Ascending aorta (tissue), 2 donors: ENCODE results near the gene P2RX6. TPM values are rescaled to one million over a fixed set of nuclear protein-coding genes. Genes with fewer than 3 reads are reported as not detected.
A peak's percentile ranks its signal among the peaks of the same experiment; 100 is the strongest.

Experiments used
- DNase-seq, 2 donors: peaks; one replicate each; pipeline ENCODE4 v3.0.0-alpha.2; 2019; ENCODE audit warnings: low spot score in 2 of 2
- H3K27ac ChIP-seq, 2 donors: fragments of 200-600 bp; sonication (generic); one replicate each; pipeline ENCODE4 v1.5.1; 2016 to 2017; ENCODE audit warnings: mild to moderate bottlenecking in 1 of 2
- H3K27me3 ChIP-seq: fragments of 200-600 bp; sonication (generic); one replicate; pipeline ENCODE4 v1.5.1; 2017
- H3K36me3 ChIP-seq, 2 donors: fragments of 200-600 bp; sonication (generic); one replicate each; pipeline ENCODE4 v1.5.1; 2016
- H3K4me1 ChIP-seq, 2 donors: fragments of 200-600 bp; sonication (generic); one replicate each; pipeline ENCODE4 v1.5.1; 2016 to 2017; ENCODE audit warnings: mild to moderate bottlenecking in 1 of 2
- H3K4me3 ChIP-seq, 2 donors: fragments of 200-600 bp; sonication (generic); one replicate each; pipeline ENCODE4 v1.5.1; 2016 to 2017; ENCODE audit warnings: mild to moderate bottlenecking in 1 of 2
- H3K9me3 ChIP-seq, 2 donors: fragments of 200-600 bp; sonication (generic); one replicate each; pipeline ENCODE4 v1.5.1; 2016
- CTCF ChIP-seq, 3 experiments: fragments of 200-600 bp in 2 of 3; fragments of 450-650 bp in 1 of 3; sonication (generic) in 2 of 3; IDR thresholded peaks; one replicate each; pipeline ENCODE4 v1.5.1; 2016 to 2019; ENCODE audit warnings: antibody characterized with exemption in 3 of 3, mild to moderate bottlenecking in 1 of 3, moderate library complexity in 1 of 3
- intact Hi-C: fragments of 100-400 bp; cut with DNase I; formaldehyde crosslinking; loops from one replicate; pipeline ENCODE4 v1.15.1; 2023
- total RNA-seq: library from RNA; depleted of rRNA; stranded (reverse); fragments of >200 nt; gene quantifications from one replicate; pipeline ENCODE4 v1.1.0, GENCODE V29; 2016

P2RX6 gene
- total RNA-seq, 1 donor from 2014 or later, result not detected

DNA sequence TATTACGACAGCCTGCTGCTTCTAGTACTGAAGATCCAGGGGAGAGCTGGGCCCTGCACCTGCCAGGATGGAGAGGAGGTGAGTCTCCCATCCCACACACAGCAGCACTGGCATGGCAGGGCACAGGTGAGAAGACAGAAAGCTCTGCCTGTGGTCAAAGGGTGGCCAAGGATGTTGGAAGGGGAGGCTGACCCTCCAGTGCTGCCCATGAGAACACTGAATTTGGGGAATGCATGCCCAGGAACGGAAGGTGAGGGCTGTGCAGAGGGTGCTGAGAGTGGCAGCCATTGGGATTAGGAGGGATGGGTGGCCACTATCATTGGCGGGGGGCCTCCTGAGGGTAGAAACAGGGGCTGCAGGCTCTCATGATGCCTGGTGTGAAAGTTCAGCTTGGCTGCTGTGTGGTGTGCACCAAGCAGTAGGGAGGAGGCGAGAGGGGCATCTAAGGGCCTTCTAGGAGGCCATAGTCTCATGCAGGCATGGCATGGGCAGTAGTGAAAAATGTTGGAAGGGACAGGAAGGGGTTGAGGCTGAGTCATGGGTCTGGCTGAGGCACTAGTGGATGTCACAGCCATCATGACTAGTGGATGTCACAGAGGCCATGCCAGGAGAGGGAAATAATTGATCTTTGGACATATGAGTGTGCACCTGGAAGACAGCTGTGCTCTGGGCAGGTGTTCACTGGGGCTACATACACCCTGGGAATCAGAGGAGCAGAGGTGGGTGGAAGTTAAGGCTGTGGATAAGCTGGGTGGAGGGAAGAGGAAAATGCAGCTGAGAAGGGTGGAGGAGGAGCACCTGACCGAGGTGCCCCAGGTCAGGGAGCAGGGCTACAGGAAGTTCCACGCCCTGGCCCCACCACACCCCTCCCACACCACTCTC is 28.3 kb downstream of the P2RX6 start:
- Histone ChIP-seq H3K9me3 (no peaks in the 10 kb centered on the region), H3K27ac (no peak overlapping the region), H3K27me3 (no peaks in the 10 kb centered on the region), H3K4me1 (peaks cover 7 to 15% of the 10 kb centered on the region in 2 donors), H3K36me3 (no peaks in the 10 kb centered on the region), H3K4me3 (no peak overlapping the region)
- DNase-seq, result no peak
- no peak for TF ChIP-seq CTCF (IDR thresholded peaks at IDR 0.05)
- intact Hi-C loops, result loop anchor here (10.0 kb wide), 1 partner anchor 622 kb away; the partner anchor contains the start of gene PPIL2

DNA sequence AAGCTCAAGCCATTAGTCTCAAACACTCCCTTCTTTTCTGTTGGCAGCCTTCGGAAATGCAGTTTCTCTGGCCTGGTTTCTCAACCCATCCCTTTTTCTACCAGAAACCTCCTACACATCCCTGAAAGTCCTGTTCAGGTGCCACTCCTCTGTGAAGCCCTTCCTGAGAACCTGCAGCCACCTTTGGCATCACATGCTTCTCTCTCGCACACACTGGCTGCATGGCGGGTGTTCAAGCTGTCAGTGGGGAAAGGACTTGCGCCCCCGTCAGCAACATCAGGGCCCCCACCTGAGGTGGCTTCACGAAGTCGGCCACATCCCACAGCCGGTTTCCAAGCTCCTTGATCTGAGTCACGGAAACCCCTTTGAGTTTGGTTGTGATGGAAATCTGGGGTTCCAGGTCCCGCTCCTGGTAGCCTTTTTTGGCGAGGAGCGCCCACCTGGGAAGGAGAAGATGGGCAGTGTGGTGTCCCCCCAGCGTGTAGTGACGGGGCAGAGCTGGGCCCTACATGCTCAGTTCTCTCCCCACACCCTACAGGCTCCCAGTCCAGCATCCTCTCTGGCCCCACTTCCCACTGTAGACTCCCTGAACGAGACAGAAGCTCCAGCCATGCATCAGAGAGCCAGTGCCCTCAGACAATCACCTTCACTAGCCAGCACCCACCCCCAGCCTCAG is 29.0 kb downstream of the P2RX6 start:
- no peak overlapping the region for H3K27ac ChIP-seq
- intact Hi-C loops, result loop anchor here (2.0 to 10.0 kb wide), 2 partner anchors 41 to 621 kb away; partner anchors contain the start of genes PPIL2 and THAP7
- H3K4me3 ChIP-seq, result peak overlapping the region in 1 of 2 donors; percentile 41

DNA sequence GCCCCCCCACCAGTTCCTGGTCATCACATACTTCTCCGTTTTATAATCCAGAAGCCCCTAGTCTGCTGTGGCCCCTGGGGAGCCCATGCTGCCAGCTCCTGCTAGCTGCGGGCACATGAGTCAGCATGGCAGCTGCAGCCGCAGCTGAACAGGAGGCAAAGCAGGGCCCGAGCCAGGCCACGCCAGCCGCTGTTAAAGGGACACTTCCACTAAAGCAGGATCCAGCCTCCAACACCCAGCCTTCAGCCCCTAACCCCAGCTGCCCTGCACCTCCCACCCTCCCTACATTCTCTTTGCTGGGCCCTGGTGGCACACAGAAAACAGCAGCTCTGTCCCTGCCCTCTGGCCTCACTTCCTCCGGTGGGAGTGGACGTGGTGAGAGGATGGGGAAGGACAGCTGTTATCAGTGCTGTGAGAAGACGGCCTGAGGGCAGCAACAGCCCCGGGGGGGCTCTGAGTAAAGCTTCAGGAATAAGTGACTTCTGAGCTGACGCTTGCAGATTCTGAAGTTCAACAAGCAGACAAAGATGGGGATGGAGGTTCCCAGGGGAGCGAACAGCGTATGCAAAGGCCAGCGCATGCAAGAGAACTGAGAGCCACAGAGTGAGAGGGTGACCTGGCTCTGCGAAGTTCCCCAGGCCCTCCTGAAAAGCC is 30.1 kb downstream of the P2RX6 start:
- no peaks in the 10 kb centered on the region for H3K9me3 ChIP-seq
- DNase-seq, result peak in 1 of 2 donors; percentile 72
- TF ChIP-seq CTCF (IDR thresholded peaks at IDR 0.05), result no peak
- no peaks in the 10 kb centered on the region for H3K36me3 ChIP-seq
- intact Hi-C loops, result loop anchor here (2.0 to 10.0 kb wide), 2 partner anchors 42 to 620 kb away; partner anchors contain the start of genes PPIL2 and THAP7
- no peak overlapping the region for H3K27ac ChIP-seq
- no peaks in the 10 kb centered on the region for H3K27me3 ChIP-seq
- H3K4me3 ChIP-seq, result peak overlapping the region; percentile 37 to 41
- H3K4me1 ChIP-seq, result peaks cover 7 to 15% of the 10 kb centered on the region in 2 donors

More for the DNA sequence above, 29.0 kb downstream of the P2RX6 start:
- no peaks in the 10 kb centered on the region for H3K36me3 ChIP-seq
- no peak for DNase-seq
- no peak for TF ChIP-seq CTCF (IDR thresholded peaks at IDR 0.05)
- H3K9me3 ChIP-seq, result no peaks in the 10 kb centered on the region
- peaks cover 7 to 15% of the 10 kb centered on the region in 2 donors for H3K4me1 ChIP-seq
- H3K27me3 ChIP-seq, result no peaks in the 10 kb centered on the region

GRCh38 chr22:21045585-21046294 is 30.8 kb downstream of the P2RX6 start, which contains the start of gene LRRC74B:
LRRC74B (plus strand) TSS chr22:21045946; CDS start chr22:21045987, 41 bp downstream.
- H3K4me1 ChIP-seq, result peaks cover 7 to 15% of the 10 kb centered on the region in 2 donors
- intact Hi-C loops, result loop anchor here (2.0 to 10.0 kb wide), 2 partner anchors 43 to 619 kb away; partner anchors contain the start of genes PPIL2 and THAP7
- H3K27ac ChIP-seq, result no peak within 1 kb of the TSS
- H3K27me3 ChIP-seq, result no peaks in the 10 kb centered on the region
- peak; percentile 62 to 89 for DNase-seq
- no peaks in the 10 kb centered on the region for H3K36me3 ChIP-seq
- TF ChIP-seq CTCF (IDR thresholded peaks at IDR 0.05), result no peak
- H3K9me3 ChIP-seq, result no peaks in the 10 kb centered on the region
- peak within 1 kb of the TSS; percentile 37 to 41 for H3K4me3 ChIP-seq
